MM.1S (cell line): ENCODE measurements around the gene TSHZ3.

Experiments
- EZH2 ChIP-seq: fragments of 300-600 bp; sonication (generic); optimal IDR thresholded peaks from 2 replicates; pipeline ENCODE3; 2017; ENCODE audit warnings: low read depth, mild to moderate bottlenecking, antibody characterized with exemption, low read length, mixed read lengths
- TF ChIP-seq, protein P1 (sequence below): fragments of 300-600 bp; sonication (generic); IDR thresholded peaks from 2 replicates; pipeline ENCODE4 v1.5.1; 2016; ENCODE audit warnings: antibody characterized with exemption, low read length, mixed read lengths

DNA sequence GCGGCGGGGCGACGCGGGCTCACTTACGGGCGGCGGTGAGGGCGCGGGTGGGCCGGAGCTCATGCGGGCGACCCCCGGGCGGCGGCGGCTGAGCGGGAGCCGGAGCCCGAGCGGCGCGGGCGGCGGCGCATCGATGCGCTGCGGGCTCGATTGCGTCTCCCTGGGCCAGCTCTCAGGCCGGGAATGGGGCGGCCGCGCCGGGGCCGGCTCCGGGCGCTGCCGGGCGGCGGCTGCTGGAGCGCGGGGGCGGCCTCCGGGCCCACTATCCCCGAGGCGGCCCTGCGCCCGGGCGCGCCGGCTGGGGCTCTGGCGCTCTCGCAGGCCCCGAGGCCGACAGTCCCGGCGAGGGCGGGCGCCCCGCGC, 1.4 kb upstream of the TSHZ3 start:
- no peak for TF ChIP-seq EZH2
- TF ChIP-seq, protein P1, sequence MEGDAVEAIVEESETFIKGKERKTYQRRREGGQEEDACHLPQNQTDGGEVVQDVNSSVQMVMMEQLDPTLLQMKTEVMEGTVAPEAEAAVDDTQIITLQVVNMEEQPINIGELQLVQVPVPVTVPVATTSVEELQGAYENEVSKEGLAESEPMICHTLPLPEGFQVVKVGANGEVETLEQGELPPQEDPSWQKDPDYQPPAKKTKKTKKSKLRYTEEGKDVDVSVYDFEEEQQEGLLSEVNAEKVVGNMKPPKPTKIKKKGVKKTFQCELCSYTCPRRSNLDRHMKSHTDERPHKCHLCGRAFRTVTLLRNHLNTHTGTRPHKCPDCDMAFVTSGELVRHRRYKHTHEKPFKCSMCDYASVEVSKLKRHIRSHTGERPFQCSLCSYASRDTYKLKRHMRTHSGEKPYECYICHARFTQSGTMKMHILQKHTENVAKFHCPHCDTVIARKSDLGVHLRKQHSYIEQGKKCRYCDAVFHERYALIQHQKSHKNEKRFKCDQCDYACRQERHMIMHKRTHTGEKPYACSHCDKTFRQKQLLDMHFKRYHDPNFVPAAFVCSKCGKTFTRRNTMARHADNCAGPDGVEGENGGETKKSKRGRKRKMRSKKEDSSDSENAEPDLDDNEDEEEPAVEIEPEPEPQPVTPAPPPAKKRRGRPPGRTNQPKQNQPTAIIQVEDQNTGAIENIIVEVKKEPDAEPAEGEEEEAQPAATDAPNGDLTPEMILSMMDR = no peak
